GM23248 (cell line): ENCODE data around the gene MYO1D.

ENCODE experiments used
- EZH2 ChIP-seq: fragments of 200-600 bp; sonication (generic); IDR thresholded peaks from 2 replicates; pipeline ENCODE4 v1.6.1; 2018; ENCODE audit warnings: antibody characterized with exemption, mild to moderate bottlenecking; ENCODE audit not compliant: insufficient read depth, poor library complexity, severe bottlenecking
- EZH2phosphoT487 ChIP-seq: fragments of 200-600 bp; sonication (generic); IDR thresholded peaks from 2 replicates; pipeline ENCODE4 v1.6.1; 2018; ENCODE audit warnings: antibody characterized with exemption, moderate library complexity, mild to moderate bottlenecking, low read depth; ENCODE audit not compliant: insufficient read depth

GRCh38 chr17:32549559-32549958 lies 327.4 kb downstream of the MYO1D start:
- TF ChIP-seq EZH2, result no peak
- TF ChIP-seq EZH2phosphoT487, result no peak
